IMR-90 (cell line): ENCODE results near the gene GPC6. TPM values are rescaled to one million over a fixed set of nuclear protein-coding genes. Genes with fewer than 3 reads are reported as not detected.
A peak's percentile ranks its signal among the peaks of the same experiment; 100 is the strongest.

ENCODE experiments used
- ATAC-seq: fragments of 200-7000 bp; cut with Tn5 transposase; 2 replicates; pipeline ENCODE4 v1.9.1; 2020; ENCODE audit warnings: low read depth, mild to moderate bottlenecking, moderate library complexity
- BruUV-seq: library from RNA; stranded (reverse); fragments of 400-500 nt; replicated peaks from 2 replicates; lab custom pipeline; 2021; lab: Mats Ljungman, UMichigan
- CTCF ChIA-PET: fragments of 300-600 bp; formaldehyde crosslinking; extraction: SDS; loops from one replicate; lab custom pipeline; 2021; ENCODE audit warnings: antibody characterized with exemption; lab: Yijun Ruan, JAX
- POLR2A ChIA-PET: fragments of 300-600 bp; sonication (Branson Sonifier 250); formaldehyde crosslinking; loops from one replicate; lab custom pipeline; 2022; ENCODE audit warnings: antibody characterized with exemption; ENCODE audit not compliant: unreplicated experiment; lab: Charles Lee
- DNase-seq: peaks from one replicate; pipeline ENCODE4 v3.0.0; 2013
- H2AFZ ChIP-seq: replicated peaks from 2 replicates; pipeline ENCODE3; 2013; ENCODE audit warnings: low read length, mild to moderate bottlenecking; ENCODE audit not compliant: poor library complexity
- H2AK5ac ChIP-seq: 2 replicates; pipeline ENCODE4 v1.6.1; 2013; ENCODE audit warnings: low read depth, low read length, inconsistent platforms
- H2AK9ac ChIP-seq: replicated peaks from 2 replicates; pipeline ENCODE3; 2013; ENCODE audit warnings: mild to moderate bottlenecking, low read depth, low read length, moderate library complexity; ENCODE audit not compliant: poor library complexity
- H2BK120ac ChIP-seq: 2 replicates; pipeline ENCODE4 v1.6.1; 2013; ENCODE audit warnings: low read depth, low read length, inconsistent platforms
- H2BK15ac ChIP-seq: 3 replicates; pipeline ENCODE4 v1.6.1; 2013; ENCODE audit warnings: low read depth, low read length, inconsistent platforms
- H2BK20ac ChIP-seq: 2 replicates; pipeline ENCODE4 v1.6.1; 2013; ENCODE audit warnings: low read depth, mild to moderate bottlenecking, inconsistent platforms, low read length, moderate library complexity
- H2BK5ac ChIP-seq: 2 replicates; pipeline ENCODE4 v1.6.1; 2013; ENCODE audit warnings: mild to moderate bottlenecking, low read depth, low read length, inconsistent platforms; ENCODE audit not compliant: poor library complexity, severe bottlenecking
- H3K14ac ChIP-seq: replicated peaks from 2 replicates; pipeline ENCODE4 v1.6.1; 2013; ENCODE audit warnings: low read depth, low read length, inconsistent platforms
- H3K18ac ChIP-seq: 2 replicates; pipeline ENCODE4 v1.6.1; 2013; ENCODE audit warnings: low read depth, low read length, control low read depth
- H3K23ac ChIP-seq: 2 replicates; pipeline ENCODE4 v1.6.1; 2013; ENCODE audit warnings: low read depth, low read length, inconsistent platforms
- H3K27ac ChIP-seq: 2 replicates; pipeline ENCODE4 v1.5.1; 2013; ENCODE audit warnings: mild to moderate bottlenecking, control low read depth, low read length; ENCODE audit not compliant: insufficient read depth
- H3K27me3 ChIP-seq: 2 replicates; pipeline ENCODE4 v1.6.1; 2013; ENCODE audit warnings: low read length; ENCODE audit not compliant: control insufficient read depth, insufficient read depth
- H3K36me3 ChIP-seq: 2 replicates; pipeline ENCODE4 v1.6.1; 2013; ENCODE audit warnings: low read length, mixed read lengths; ENCODE audit not compliant: control insufficient read depth, insufficient read depth
- H3K4ac ChIP-seq: 2 replicates; pipeline ENCODE4 v1.6.1; 2013; ENCODE audit warnings: low read depth, low read length, inconsistent platforms
- H3K4me1 ChIP-seq: 2 replicates; pipeline ENCODE4 v1.6.1; 2013; ENCODE audit warnings: low read length, mixed read lengths; ENCODE audit not compliant: control insufficient read depth, insufficient read depth
- H3K4me2 ChIP-seq: 2 replicates; pipeline ENCODE4 v1.6.1; 2013; ENCODE audit warnings: low read depth, mild to moderate bottlenecking, control low read depth, low read length, moderate library complexity
- H3K4me3 ChIP-seq: 2 replicates; pipeline ENCODE4 v1.5.1; 2013; ENCODE audit warnings: low read depth, mild to moderate bottlenecking, control low read depth, low read length, moderate library complexity; ENCODE audit not compliant: insufficient read depth
- H3K56ac ChIP-seq: 2 replicates; pipeline ENCODE4 v1.6.1; 2013; ENCODE audit warnings: low read length, inconsistent platforms; ENCODE audit not compliant: insufficient read depth; ENCODE audit errors: extremely low read depth
- H3K79me1 ChIP-seq, 2 experiments: 2 replicates each; pipeline ENCODE4 v1.6.1; 2013; ENCODE audit warnings: low read length in 2 of 2, inconsistent platforms in 1 of 2, low read depth in 1 of 2
- H3K9ac ChIP-seq: 2 replicates; pipeline ENCODE4 v1.6.1; 2013; ENCODE audit warnings: low read depth, low read length, control low read depth
- H3K9me1 ChIP-seq: 2 replicates; pipeline ENCODE4 v1.6.1; 2013; ENCODE audit warnings: low read length, inconsistent platforms; ENCODE audit not compliant: insufficient read depth
- H3K9me3 ChIP-seq: 2 replicates; pipeline ENCODE4 v1.6.1; 2013; ENCODE audit warnings: low read length; ENCODE audit not compliant: control insufficient read depth, insufficient read depth
- H4K20me1 ChIP-seq: 2 replicates; pipeline ENCODE4 v1.6.1; 2013; ENCODE audit warnings: low read length, inconsistent platforms; ENCODE audit not compliant: insufficient read depth
- H4K5ac ChIP-seq: 2 replicates; pipeline ENCODE4 v1.6.1; 2013; ENCODE audit warnings: mild to moderate bottlenecking, low read depth, low read length, control low read depth
- H4K8ac ChIP-seq, 2 experiments: 2 replicates each; pipeline ENCODE4 v1.6.1; 2013; ENCODE audit warnings: low read depth in 2 of 2, low read length in 2 of 2, control low read depth in 1 of 2, inconsistent platforms in 1 of 2
- H4K91ac ChIP-seq: 2 replicates; pipeline ENCODE4 v1.6.1; 2013; ENCODE audit warnings: low read depth, low read length, inconsistent platforms; ENCODE audit not compliant: insufficient read depth
- CHD1 ChIP-seq: IDR thresholded peaks from 2 replicates; pipeline ENCODE4 v1.6.1; 2012; ENCODE audit warnings: low read depth, low read length, improper control_type of control experiment
- CTCF ChIP-seq: conservative IDR thresholded peaks from 2 replicates; pipeline ENCODE4 v1.5.1; 2012; ENCODE audit warnings: mild to moderate bottlenecking, low read depth, low read length, improper control_type of control experiment
- MAZ ChIP-seq: IDR thresholded peaks from 2 replicates; pipeline ENCODE4 v1.6.1; 2012; ENCODE audit warnings: low read depth, mild to moderate bottlenecking, low read length, improper control_type of control experiment, moderate library complexity, borderline replicate concordance
- NFE2L2 ChIP-seq: fragments of 150-350 bp; IDR thresholded peaks from 2 replicates; pipeline ENCODE4 v1.6.1; 2016; ENCODE audit warnings: low read depth, mild to moderate bottlenecking, low read length
- SMC3 ChIP-seq: fragments of 150-350 bp; IDR thresholded peaks from 2 replicates; pipeline ENCODE4 v1.6.1; 2016; ENCODE audit warnings: low read depth, mild to moderate bottlenecking, antibody characterized with exemption, low read length, moderate library complexity
- WGBS, 2 experiments: methylation state at CpG; one replicate each; pipeline versions ENCODE4 v1.1.5 to v1.1.7; 2013; ENCODE audit warnings: missing lambda C conversion rate in 2 of 2; ENCODE audit not compliant: insufficient read length in 1 of 2; ENCODE audit errors: extremely low coverage in 2 of 2; 5-methylcytosine and 5-hydroxymethylcytosine counted together
- dilution Hi-C: fragments of 300-500 bp; cut with HindIII; formaldehyde crosslinking; loops from one replicate; pipeline ENCODE4 v1.14.3; 2018; ENCODE audit warnings: low sequenced_read_pairs; ENCODE audit not compliant: unreplicated experiment
- in situ Hi-C: fragments of 300-500 bp; cut with MboI; formaldehyde crosslinking; loops from 3 replicates; pipeline ENCODE4 v1.14.3; 2019; ENCODE audit warnings: low sequenced_read_pairs, inconsistent platforms, mixed read lengths
- intact Hi-C: fragments of 100-400 bp; cut with micrococcal nuclease; formaldehyde crosslinking; loops from 2 replicates; pipeline ENCODE4 v1.10.0; 2022
- polyA plus RNA-seq, 3 experiments: library from polyadenylated mRNA; depleted of rRNA; stranded (reverse); fragments of >200 nt; gene quantifications; 2 replicates each; pipeline ENCODE4 v1.2.3, GENCODE V29; 2012; ENCODE audit warnings: low replicate concordance in 1 of 3
- total RNA-seq: library from RNA; depleted of rRNA; stranded (reverse); fragments of >200 nt; gene quantifications from 2 replicates; pipeline ENCODE4 v1.2.3, GENCODE V29; 2012
- TF ChIP-seq, protein P1 (sequence below): fragments of 150-350 bp; IDR thresholded peaks from 2 replicates; pipeline ENCODE4 v1.6.1; 2017; ENCODE audit warnings: mild to moderate bottlenecking, antibody characterized with exemption, low read length, low read depth
- TF ChIP-seq, protein P2 (sequence below): fragments of 150-350 bp; IDR thresholded peaks from 2 replicates; pipeline ENCODE4 v1.6.1; 2016; ENCODE audit warnings: low read depth, mild to moderate bottlenecking, low read length, moderate library complexity, borderline replicate concordance

GPC6 gene
- total and polyA plus RNA-seq, 2 of the 4 experiments (the other 2 are of a cell fraction) = 14.9 to 39.4 TPM

GRCh38 chr13:94308832-94309231 is 1082.2 kb downstream of the GPC6 start:
- Histone ChIP-seq H3K23ac (no peak overlapping the region), H3K9me1 (peaks cover 16% of the 10 kb centered on the region), H3K27ac (no peak overlapping the region), H4K91ac (peak overlapping the region; percentile 44; the same call in 1 of the 2 replicates), H2AFZ (no peak overlapping the region), H4K20me1 (no peaks in the 10 kb centered on the region), H3K4me2 (no peak overlapping the region), H3K4me3 (no peak overlapping the region), H3K27me3 (no peaks in the 10 kb centered on the region), H4K5ac (peak overlapping the region; percentile 36; the same call in 1 of the 2 replicates), H3K56ac (no peak overlapping the region), H3K14ac (0 out of 2 replicates have a peak overlapping the region, but pooled peaks have one; percentile 51), H3K18ac (peak overlapping the region; percentile 41; the same call in 1 of the 2 replicates), H2AK9ac (peak overlapping the region; percentile 57), H2BK15ac (peak overlapping the region; percentile 38; the same call in 1 of the 3 replicates), H4K8ac (peak overlapping the region in 1 of 2 experiments; percentile 56; a peak in 1 of 4 replicates), H3K9ac (no peak overlapping the region), H3K4ac (peak overlapping the region; percentile 66), H3K36me3 (no peaks in the 10 kb centered on the region), H3K79me1 (no peaks in the 10 kb centered on the region), H2BK5ac (peak overlapping the region; percentile 47), H3K4me1 (peaks cover 14% of the 10 kb centered on the region), H3K9me3 (no peaks in the 10 kb centered on the region), H2AK5ac (peak overlapping the region; percentile 60; the same call in 1 of the 2 replicates), H2BK20ac (peak overlapping the region; percentile 43), H2BK120ac (peak overlapping the region; percentile 64)
- no CpG with 5 or more reads among the region's 4 CpGs for WGBS, 2 experiments
- ChIA-PET CTCF (interaction anchor here (0.9 kb wide), 1 partner anchor 9 kb away, joined by 3 read pairs; no protein-coding TSS in a partner anchor), POLR2A (no interaction called here)
- DNase-seq (no peak), ATAC-seq (no peak)
- dilution Hi-C loops (no loop called here), in situ Hi-C loops (no loop called here), intact Hi-C loops (loop anchor here (5.0 kb wide), 1 partner anchor 57 kb away; no protein-coding TSS in a partner anchor)
- BruUV-seq = no TSS peak
- TF ChIP-seq, protein P1, sequence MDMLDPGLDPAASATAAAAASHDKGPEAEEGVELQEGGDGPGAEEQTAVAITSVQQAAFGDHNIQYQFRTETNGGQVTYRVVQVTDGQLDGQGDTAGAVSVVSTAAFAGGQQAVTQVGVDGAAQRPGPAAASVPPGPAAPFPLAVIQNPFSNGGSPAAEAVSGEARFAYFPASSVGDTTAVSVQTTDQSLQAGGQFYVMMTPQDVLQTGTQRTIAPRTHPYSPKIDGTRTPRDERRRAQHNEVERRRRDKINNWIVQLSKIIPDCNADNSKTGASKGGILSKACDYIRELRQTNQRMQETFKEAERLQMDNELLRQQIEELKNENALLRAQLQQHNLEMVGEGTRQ = no peak
- TF ChIP-seq NFE2L2 (no peak), CHD1 (no peak), CTCF (no peak), SMC3 (no peak), MAZ (no peak)
- TF ChIP-seq, protein P2, sequence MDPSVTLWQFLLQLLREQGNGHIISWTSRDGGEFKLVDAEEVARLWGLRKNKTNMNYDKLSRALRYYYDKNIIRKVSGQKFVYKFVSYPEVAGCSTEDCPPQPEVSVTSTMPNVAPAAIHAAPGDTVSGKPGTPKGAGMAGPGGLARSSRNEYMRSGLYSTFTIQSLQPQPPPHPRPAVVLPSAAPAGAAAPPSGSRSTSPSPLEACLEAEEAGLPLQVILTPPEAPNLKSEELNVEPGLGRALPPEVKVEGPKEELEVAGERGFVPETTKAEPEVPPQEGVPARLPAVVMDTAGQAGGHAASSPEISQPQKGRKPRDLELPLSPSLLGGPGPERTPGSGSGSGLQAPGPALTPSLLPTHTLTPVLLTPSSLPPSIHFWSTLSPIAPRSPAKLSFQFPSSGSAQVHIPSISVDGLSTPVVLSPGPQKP = no peak
